GM12801 (cell line): ENCODE measurements around the gene CSF2RB.

ENCODE experiments used
- CTCF ChIP-seq: IDR thresholded peaks from one replicate; pipeline ENCODE4 v1.5.1; 2011; ENCODE audit warnings: control low read depth; ENCODE audit not compliant: insufficient read length; ENCODE audit errors: extremely low read depth

CSF2RB gene

DNA sequence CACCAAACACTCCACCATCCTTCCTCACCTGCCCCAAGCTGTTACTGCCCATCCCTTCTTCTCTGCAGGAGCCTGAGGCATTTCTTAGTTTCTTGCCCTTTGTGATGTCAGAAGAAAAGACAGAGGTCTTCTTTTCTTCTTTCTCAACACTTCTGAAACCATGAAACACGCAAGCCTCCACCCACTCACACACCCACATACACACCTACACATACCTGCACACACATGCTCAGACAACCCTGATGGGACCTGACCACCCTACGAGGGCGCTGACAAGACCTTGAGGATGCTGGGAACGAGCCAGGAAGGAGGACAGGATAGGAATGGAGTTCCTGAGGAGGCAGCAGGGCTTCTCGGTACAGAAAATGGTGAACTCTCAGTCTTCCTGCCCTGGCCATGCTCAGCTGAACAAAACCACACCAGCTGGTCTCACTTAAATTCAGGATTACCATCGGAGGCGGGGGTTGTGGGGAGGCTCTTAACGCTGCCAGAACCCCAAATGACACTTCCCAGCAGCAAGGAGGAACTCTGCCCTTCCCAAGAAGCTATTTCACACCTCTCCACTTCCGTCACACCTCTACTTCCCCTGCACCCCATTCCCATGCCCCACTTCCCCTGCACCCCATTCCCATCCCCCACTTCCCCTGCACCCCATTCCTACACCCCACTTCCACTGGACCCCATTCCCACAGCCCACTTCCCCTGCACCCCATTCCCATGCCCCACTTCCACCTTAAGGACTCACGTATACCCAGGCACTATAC, 41.0 kb downstream of the CSF2RB start:
- TF ChIP-seq CTCF: no peak

DNA sequence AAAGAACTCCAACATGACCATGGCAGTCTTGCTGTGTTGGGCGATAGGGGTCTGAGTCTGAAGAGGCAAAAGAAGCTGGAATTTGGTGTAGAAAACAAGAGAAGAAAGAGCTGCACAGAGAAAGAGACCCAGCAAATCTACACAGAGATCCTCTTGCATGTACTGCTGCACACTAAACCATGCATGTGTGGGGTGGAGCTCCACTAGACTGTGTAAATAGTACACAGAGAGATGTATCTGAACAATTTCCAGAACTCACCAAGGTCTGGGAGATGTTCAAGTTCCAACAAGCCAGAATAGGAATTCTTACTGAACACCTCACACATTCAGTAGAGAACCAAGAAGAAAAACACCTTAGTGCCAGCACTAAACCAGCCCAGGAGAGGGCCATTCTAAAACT, 42.3 kb downstream of the CSF2RB start:
- TF ChIP-seq CTCF: no peak

- no peak for TF ChIP-seq CTCF
Measured at GRCh38 chr22:36958366-36958765, 44.9 kb downstream of the CSF2RB start.

GRCh38 chr22:36961626-36962025, 48.2 kb downstream of the CSF2RB start:
- TF ChIP-seq CTCF: no peak

GRCh38 chr22:36963302-36963701, 49.9 kb downstream of the CSF2RB start:
- TF ChIP-seq CTCF: no peak

DNA sequence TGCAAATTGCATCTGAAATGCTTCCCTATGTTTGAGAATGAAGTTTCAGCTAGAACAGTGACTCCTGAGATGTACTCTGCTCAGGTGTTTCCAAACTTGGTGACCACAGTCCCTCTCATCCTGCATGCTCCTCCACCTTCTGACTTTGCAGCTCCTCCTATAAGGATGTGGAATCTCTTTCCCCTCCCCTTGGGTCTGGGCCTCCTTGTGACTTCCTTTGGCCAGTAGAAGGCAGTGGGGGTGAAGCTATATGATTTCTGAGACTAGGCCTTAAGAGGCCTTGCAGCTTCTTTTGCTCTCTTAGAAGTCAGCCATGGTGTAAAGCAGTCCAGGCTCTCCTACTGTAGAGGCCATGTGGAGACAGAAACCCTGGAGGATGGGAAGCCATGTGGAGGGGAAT, 50.7 kb downstream of the CSF2RB start:
- no peak for TF ChIP-seq CTCF

DNA sequence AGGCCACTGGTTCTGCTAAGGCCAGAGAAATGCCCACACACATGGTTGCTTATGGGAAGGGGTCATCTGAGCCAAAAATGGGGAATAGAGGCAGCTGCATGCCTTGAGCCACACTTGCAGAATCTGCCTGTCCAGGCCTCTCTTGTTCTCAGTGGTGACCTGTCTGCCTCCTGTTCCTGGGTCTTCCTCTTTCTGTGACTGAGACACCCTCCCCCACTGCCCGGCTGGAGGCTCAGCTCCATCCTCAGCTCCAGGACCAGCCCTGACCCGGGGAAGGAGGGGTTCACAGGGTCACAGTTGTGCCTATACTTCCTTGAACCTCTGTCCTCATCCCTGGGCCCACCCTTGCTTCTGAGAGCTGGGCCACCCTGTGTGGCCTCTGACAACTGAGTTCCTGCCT, 52.3 kb downstream of the CSF2RB start:
- TF ChIP-seq CTCF: no peak
